Lower leg skin (tissue), 3 donors: ENCODE results near the gene ZNF385C.

Source experiments
- POLR2A ChIP-seq, 2 donors: fragments of 450-650 bp; IDR thresholded peaks; one replicate each; pipeline ENCODE4 v1.6.1; 2016 to 2017; ENCODE audit warnings: antibody characterized with exemption in 2 of 2, mild to moderate bottlenecking in 1 of 2, moderate library complexity in 1 of 2
- TF ChIP-seq, protein P1 (sequence below), 3 donors: fragments of 450-650 bp; IDR thresholded peaks; one replicate each; pipeline ENCODE4 v1.5.1; 2016; ENCODE audit warnings: antibody characterized with exemption in 3 of 3, mild to moderate bottlenecking in 3 of 3, moderate library complexity in 2 of 3

GRCh38 chr17:42131232-42131631, 33.0 kb upstream of the ZNF385C start:
- TF ChIP-seq POLR2A (IDR thresholded peaks at IDR 0.05) = no peak
- TF ChIP-seq, protein P1, sequence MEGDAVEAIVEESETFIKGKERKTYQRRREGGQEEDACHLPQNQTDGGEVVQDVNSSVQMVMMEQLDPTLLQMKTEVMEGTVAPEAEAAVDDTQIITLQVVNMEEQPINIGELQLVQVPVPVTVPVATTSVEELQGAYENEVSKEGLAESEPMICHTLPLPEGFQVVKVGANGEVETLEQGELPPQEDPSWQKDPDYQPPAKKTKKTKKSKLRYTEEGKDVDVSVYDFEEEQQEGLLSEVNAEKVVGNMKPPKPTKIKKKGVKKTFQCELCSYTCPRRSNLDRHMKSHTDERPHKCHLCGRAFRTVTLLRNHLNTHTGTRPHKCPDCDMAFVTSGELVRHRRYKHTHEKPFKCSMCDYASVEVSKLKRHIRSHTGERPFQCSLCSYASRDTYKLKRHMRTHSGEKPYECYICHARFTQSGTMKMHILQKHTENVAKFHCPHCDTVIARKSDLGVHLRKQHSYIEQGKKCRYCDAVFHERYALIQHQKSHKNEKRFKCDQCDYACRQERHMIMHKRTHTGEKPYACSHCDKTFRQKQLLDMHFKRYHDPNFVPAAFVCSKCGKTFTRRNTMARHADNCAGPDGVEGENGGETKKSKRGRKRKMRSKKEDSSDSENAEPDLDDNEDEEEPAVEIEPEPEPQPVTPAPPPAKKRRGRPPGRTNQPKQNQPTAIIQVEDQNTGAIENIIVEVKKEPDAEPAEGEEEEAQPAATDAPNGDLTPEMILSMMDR (IDR thresholded peaks at IDR 0.05) = no peak
